ENCODE results near the gene MRPS24. TPM values are rescaled to one million over a fixed set of nuclear protein-coding genes. Genes with fewer than 3 reads are reported as not detected.

MRPS24 gene
- total RNA-seq, 1 donor from 2014 or later, result 72.8 TPM

GRCh38 chr7:43849047-43849446 lies 20.3 kb downstream of the MRPS24 start:
- DNase-seq (ENCODE audit: low spot score, unreplicated experiment), result no peak
- H3K9me3 Mint-ChIP-seq (ENCODE audit: low read depth), result no peaks in the 10 kb centered on the region
- no peaks in the 10 kb centered on the region for H3K27me3 Mint-ChIP-seq
- H3K27ac Mint-ChIP-seq, result no peak overlapping the region
- TF ChIP-seq CTCF (IDR thresholded peaks at IDR 0.05; ENCODE audit: unreplicated experiment), result no peak
- H3K4me1 Mint-ChIP-seq (ENCODE audit: low read depth), result no peaks in the 10 kb centered on the region
- H3K4me3 Mint-ChIP-seq (ENCODE audit: low read depth), result no peak overlapping the region
- H3K36me3 Mint-ChIP-seq (ENCODE audit: insufficient read depth), result no peaks in the 10 kb centered on the region

DNA sequence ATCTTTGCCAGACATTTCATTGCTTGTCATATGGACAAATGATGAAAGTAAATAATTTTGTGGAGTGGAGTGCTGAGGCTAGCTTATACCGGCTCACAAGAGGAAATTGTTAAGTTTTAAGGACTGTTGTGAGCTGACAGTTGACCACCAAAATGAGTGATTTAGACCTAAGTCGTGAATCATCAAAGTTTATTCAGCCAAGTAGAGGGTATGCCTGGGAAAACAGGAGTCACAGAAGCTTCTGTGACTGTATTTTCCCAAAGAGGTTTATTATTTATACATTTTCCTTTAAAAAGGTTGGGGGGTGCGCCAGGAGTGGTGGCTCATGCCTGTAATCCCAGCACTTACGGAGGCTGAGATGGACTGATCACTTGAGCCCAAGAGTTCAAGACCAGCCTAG lies 21.8 kb downstream of the MRPS24 start:
- Mint-ChIP-seq H3K36me3 (ENCODE audit: insufficient read depth) (no peaks in the 10 kb centered on the region), H3K27me3 (no peaks in the 10 kb centered on the region), H3K27ac (no peak overlapping the region), H3K9me3 (ENCODE audit: low read depth) (no peaks in the 10 kb centered on the region), H3K4me1 (ENCODE audit: low read depth) (no peaks in the 10 kb centered on the region), H3K4me3 (ENCODE audit: low read depth) (no peak overlapping the region)
- no peak for DNase-seq (ENCODE audit: low spot score, unreplicated experiment)
- TF ChIP-seq CTCF (IDR thresholded peaks at IDR 0.05; ENCODE audit: unreplicated experiment), result no peak

- Mint-ChIP-seq H3K27me3 (no peaks in the 10 kb centered on the region), H3K4me3 (ENCODE audit: low read depth) (no peak overlapping the region), H3K36me3 (ENCODE audit: insufficient read depth) (no peaks in the 10 kb centered on the region), H3K27ac (no peak overlapping the region), H3K4me1 (ENCODE audit: low read depth) (no peaks in the 10 kb centered on the region), H3K9me3 (ENCODE audit: low read depth) (no peaks in the 10 kb centered on the region)
- no peak for DNase-seq (ENCODE audit: low spot score, unreplicated experiment)
- no peak for TF ChIP-seq CTCF (IDR thresholded peaks at IDR 0.05; ENCODE audit: unreplicated experiment)
These were observed 24.7 kb downstream of the MRPS24 start for GRCh38 chr7:43844662-43845061.

DNA sequence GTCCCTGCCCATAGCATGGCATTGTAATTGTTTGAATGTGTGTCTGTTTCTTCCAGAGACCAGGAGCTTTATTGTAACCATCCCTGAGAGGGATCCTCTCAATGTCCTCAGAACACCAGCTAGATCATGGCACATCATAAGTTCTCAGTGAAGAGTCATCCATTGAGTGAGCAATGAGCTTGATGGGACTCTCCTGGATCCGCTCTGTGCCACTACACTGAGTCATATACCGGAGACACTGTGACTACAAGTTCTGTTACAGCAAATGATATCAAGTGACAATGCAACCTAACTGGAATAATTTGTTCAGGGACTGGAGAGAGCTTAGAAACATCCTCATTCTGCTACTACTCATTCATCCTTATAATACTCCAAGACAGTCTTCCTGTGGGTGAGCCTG lies 25.1 kb downstream of the MRPS24 start:
- no peak for DNase-seq (ENCODE audit: low spot score, unreplicated experiment)
- Mint-ChIP-seq H3K36me3 (ENCODE audit: insufficient read depth) (no peaks in the 10 kb centered on the region), H3K4me1 (ENCODE audit: low read depth) (no peaks in the 10 kb centered on the region), H3K27me3 (no peaks in the 10 kb centered on the region), H3K4me3 (ENCODE audit: low read depth) (no peak overlapping the region), H3K9me3 (ENCODE audit: low read depth) (no peaks in the 10 kb centered on the region), H3K27ac (no peak overlapping the region)
- TF ChIP-seq CTCF (IDR thresholded peaks at IDR 0.05; ENCODE audit: unreplicated experiment), result no peak

DNA sequence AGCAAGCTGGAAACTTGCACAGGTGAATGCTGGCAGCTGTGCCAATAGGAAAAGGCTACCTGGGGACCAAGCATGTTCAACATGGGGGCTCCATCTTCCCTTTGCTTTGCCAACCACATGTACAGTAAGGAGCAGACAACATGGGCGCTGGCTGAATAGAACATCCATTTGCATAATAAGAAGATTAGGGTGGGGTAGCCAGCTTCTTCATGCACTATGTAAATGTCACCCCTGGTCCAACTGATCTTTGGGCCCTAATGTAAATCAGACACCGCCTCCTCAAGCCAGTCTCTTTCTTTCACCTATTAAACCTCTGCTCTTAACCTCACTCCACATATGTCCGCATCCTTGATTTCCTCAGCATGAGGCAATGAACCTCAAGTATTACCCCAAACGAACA lies 26.0 kb downstream of the MRPS24 start:
- no peak overlapping the region for H3K27ac Mint-ChIP-seq
- no peaks in the 10 kb centered on the region for H3K36me3 Mint-ChIP-seq (ENCODE audit: insufficient read depth)
- no peak for TF ChIP-seq CTCF (IDR thresholded peaks at IDR 0.05; ENCODE audit: unreplicated experiment)
- peaks cover 5% of the 10 kb centered on the region for H3K4me1 Mint-ChIP-seq (ENCODE audit: low read depth)
- H3K4me3 Mint-ChIP-seq (ENCODE audit: low read depth), result no peak overlapping the region
- no peaks in the 10 kb centered on the region for H3K27me3 Mint-ChIP-seq
- no peaks in the 10 kb centered on the region for H3K9me3 Mint-ChIP-seq (ENCODE audit: low read depth)
- no peak for DNase-seq (ENCODE audit: low spot score, unreplicated experiment)

Data from progenitor cell of endocrine pancreas (in vitro differentiated cells).